H9 (cell line): ENCODE measurements around the gene ADSS2. TPM values are rescaled to one million over a fixed set of nuclear protein-coding genes. Genes with fewer than 3 reads are reported as not detected.

Experiments used
- DNase-seq: peaks from one replicate; pipeline ENCODE4 v3.0.0-alpha.2; 2017
- H2AFZ ChIP-seq: one replicate; pipeline ENCODE4 v1.6.1; 2013; ENCODE audit warnings: mild to moderate bottlenecking, low read length, control low read depth, moderate library complexity
- H2AK5ac ChIP-seq: 2 replicates; pipeline ENCODE4 v1.6.1; 2013; ENCODE audit warnings: low read length, control low read depth, mixed read lengths; ENCODE audit not compliant: insufficient read length
- H2BK120ac ChIP-seq: one replicate; pipeline ENCODE4 v1.6.1; 2013; ENCODE audit warnings: low read depth, mild to moderate bottlenecking, low read length, control low read depth, inconsistent platforms; ENCODE audit not compliant: poor library complexity, severe bottlenecking
- H2BK12ac ChIP-seq: 2 replicates; pipeline ENCODE4 v1.6.1; 2013; ENCODE audit warnings: low read length, control low read depth, mixed read lengths, low read depth; ENCODE audit not compliant: insufficient read length
- H2BK15ac ChIP-seq: 2 replicates; pipeline ENCODE4 v1.6.1; 2013; ENCODE audit warnings: low read depth, low read length, control low read depth
- H2BK20ac ChIP-seq: one replicate; pipeline ENCODE4 v1.6.1; 2013; ENCODE audit warnings: low read depth, mild to moderate bottlenecking, low read length, control low read depth, inconsistent platforms; ENCODE audit not compliant: poor library complexity, severe bottlenecking
- H2BK5ac ChIP-seq: 2 replicates; pipeline ENCODE4 v1.6.1; 2013; ENCODE audit warnings: low read length, control low read depth, mixed read lengths; ENCODE audit not compliant: insufficient read length
- H3K14ac ChIP-seq: 2 replicates; pipeline ENCODE4 v1.6.1; 2013; ENCODE audit warnings: low read length, control low read depth; ENCODE audit not compliant: insufficient read depth
- H3K18ac ChIP-seq: 2 replicates; pipeline ENCODE4 v1.6.1; 2013; ENCODE audit warnings: low read depth, mild to moderate bottlenecking, mixed read lengths, low read length, control low read depth; ENCODE audit not compliant: insufficient read length
- H3K23ac ChIP-seq: 2 replicates; pipeline ENCODE4 v1.6.1; 2013; ENCODE audit warnings: low read length, control low read depth, mixed read lengths, low read depth; ENCODE audit not compliant: insufficient read length
- H3K23me2 ChIP-seq: 2 replicates; pipeline ENCODE4 v1.6.1; 2013; ENCODE audit warnings: low read depth, mild to moderate bottlenecking, mixed read lengths, low read length, control low read depth; ENCODE audit not compliant: insufficient read length, poor library complexity, severe bottlenecking
- H3K27ac ChIP-seq: 2 replicates; pipeline ENCODE4 v1.5.1; 2013; ENCODE audit warnings: low read length, control low read depth, mixed read lengths, low read depth; ENCODE audit not compliant: insufficient read length
- H3K27me3 ChIP-seq: 2 replicates; pipeline ENCODE4 v1.6.1; 2013; ENCODE audit warnings: low read length, control low read depth, inconsistent platforms; ENCODE audit not compliant: insufficient read depth
- H3K4ac ChIP-seq: 2 replicates; pipeline ENCODE4 v1.6.1; 2013; ENCODE audit warnings: low read depth, mild to moderate bottlenecking, control low read depth, inconsistent platforms, low read length, moderate library complexity
- H3K4me1 ChIP-seq: 2 replicates; pipeline ENCODE4 v1.6.1; 2013; ENCODE audit warnings: low read length, control low read depth, inconsistent platforms; ENCODE audit not compliant: insufficient read depth
- H3K4me2 ChIP-seq: 2 replicates; pipeline ENCODE4 v1.6.1; 2013; ENCODE audit warnings: low read length, control low read depth, mixed read lengths; ENCODE audit not compliant: insufficient read length, insufficient read depth
- H3K56ac ChIP-seq: 2 replicates; pipeline ENCODE4 v1.6.1; 2013; ENCODE audit warnings: low read depth, mild to moderate bottlenecking, mixed read lengths, low read length, control low read depth; ENCODE audit not compliant: insufficient read length
- H3K79me1 ChIP-seq: 2 replicates; pipeline ENCODE4 v1.6.1; 2013; ENCODE audit warnings: low read depth, mild to moderate bottlenecking, moderate library complexity, low read length, control low read depth, inconsistent platforms; ENCODE audit not compliant: insufficient read depth, poor library complexity, severe bottlenecking
- H3K79me2 ChIP-seq: 2 replicates; pipeline ENCODE4 v1.6.1; 2013; ENCODE audit warnings: low read length, control low read depth, inconsistent platforms; ENCODE audit not compliant: insufficient read depth
- H3K9ac ChIP-seq: 2 replicates; pipeline ENCODE4 v1.6.1; 2013; ENCODE audit warnings: low read length, control low read depth, mixed read lengths; ENCODE audit not compliant: insufficient read length; ENCODE audit errors: extremely low read depth
- H3K9me3 ChIP-seq: one replicate; pipeline ENCODE4 v1.6.1; 2013; ENCODE audit warnings: low read depth, low read length, inconsistent platforms; ENCODE audit not compliant: control insufficient read depth
- H3T11ph ChIP-seq: one replicate; pipeline ENCODE4 v1.6.1; 2013; ENCODE audit warnings: mild to moderate bottlenecking, low read length, control low read depth, inconsistent platforms
- H4K20me1 ChIP-seq: one replicate; pipeline ENCODE4 v1.6.1; 2013; ENCODE audit not compliant: control insufficient read depth, insufficient read length, insufficient read depth
- H4K5ac ChIP-seq: 2 replicates; pipeline ENCODE4 v1.6.1; 2013; ENCODE audit warnings: low read depth, mild to moderate bottlenecking, mixed read lengths, low read length, control low read depth; ENCODE audit not compliant: insufficient read length
- H4K8ac ChIP-seq: replicated peaks from 2 replicates; pipeline ENCODE4 v1.6.1; 2013; ENCODE audit warnings: low read length, control low read depth, mixed read lengths, low read depth; ENCODE audit not compliant: insufficient read length
- H4K91ac ChIP-seq: 2 replicates; pipeline ENCODE4 v1.6.1; 2013; ENCODE audit warnings: low read depth, mild to moderate bottlenecking, moderate library complexity, mixed read lengths, low read length, control low read depth; ENCODE audit not compliant: insufficient read length
- H3K27ac Mint-ChIP-seq, 3 experiments: 2 replicates in 2 of 3; 3 replicates in 1 of 3; pipeline ENCODE4 v1.8.0; 2020 to 2021; ENCODE audit warnings: mixed read lengths in 3 of 3, mild to moderate bottlenecking in 1 of 3, moderate library complexity in 1 of 3
- H3K27me3 Mint-ChIP-seq: 2 replicates; pipeline ENCODE4 v1.8.0; 2021; ENCODE audit warnings: low read depth, mild to moderate bottlenecking, moderate library complexity, mixed read lengths
- H3K36me3 Mint-ChIP-seq, 3 experiments: 2 replicates in 2 of 3; 3 replicates in 1 of 3; pipeline ENCODE4 v1.8.0; 2020 to 2021; ENCODE audit warnings: low read depth in 3 of 3, mixed read lengths in 3 of 3; ENCODE audit not compliant: insufficient read depth in 1 of 3
- H3K4me1 Mint-ChIP-seq, 2 experiments: 2 replicates each; pipeline ENCODE4 v1.8.0; 2020; ENCODE audit warnings: mixed read lengths in 2 of 2
- H3K4me3 Mint-ChIP-seq, 2 experiments: 2 replicates in 1 of 2; 3 replicates in 1 of 2; pipeline ENCODE4 v1.8.0; 2020 to 2021; ENCODE audit warnings: mild to moderate bottlenecking in 2 of 2, mixed read lengths in 2 of 2, moderate library complexity in 1 of 2
- H3K9me3 Mint-ChIP-seq, 2 experiments: 2 replicates in 1 of 2; 3 replicates in 1 of 2; pipeline ENCODE4 v1.8.0; 2020; ENCODE audit warnings: mild to moderate bottlenecking in 2 of 2, mixed read lengths in 2 of 2, moderate library complexity in 1 of 2
- CTCF ChIP-seq: fragments of 200-600 bp; sonication (generic); conservative IDR thresholded peaks from 3 replicates; pipeline ENCODE4 v1.8.0; 2021; ENCODE audit warnings: antibody characterized with exemption, mild to moderate bottlenecking
- WGBS: extraction: QIAGEN DNeasy Blood & Tissue Kit; methylation state at CpG from one replicate; pipeline ENCODE4 v1.1.7; 2013; ENCODE audit warnings: missing lambda C conversion rate, low lambda C conversion rate, mixed read lengths; ENCODE audit not compliant: insufficient read length; ENCODE audit errors: extremely low coverage; 5-methylcytosine and 5-hydroxymethylcytosine counted together
- total RNA-seq: library from RNA; stranded (reverse); gene quantifications from 2 replicates; pipeline ENCODE4 v1.2.1, GENCODE V29; 2021

Gene ADSS2
- total RNA-seq, 1 experiment from 2014 or later, result 65.4 TPM

- Histone ChIP-seq H4K8ac (no peak overlapping the region), H4K91ac (no peak overlapping the region), H4K20me1 (no peaks in the 10 kb centered on the region), H3K79me2 (peaks cover 36% of the 10 kb centered on the region; the same call in 1 of the 2 replicates), H3K14ac (no peak overlapping the region), H3K23ac (no peak overlapping the region), H3K23me2 (peaks cover 3% of the 10 kb centered on the region), H2BK120ac (no peak overlapping the region), H2BK5ac (no peak overlapping the region), H2BK15ac (no peak overlapping the region), H3K18ac (no peak overlapping the region), H3T11ph (no peak overlapping the region), H3K4me2 (no peak overlapping the region), H3K27me3 (no peaks in the 10 kb centered on the region), H3K4ac (no peak overlapping the region), H2AFZ (no peak overlapping the region), H3K79me1 (peaks cover 9% of the 10 kb centered on the region), H2AK5ac (no peak overlapping the region), H2BK20ac (no peak overlapping the region), H3K9me3 (no peaks in the 10 kb centered on the region), H3K9ac (no peak overlapping the region), H3K56ac (no peak overlapping the region), H2BK12ac (no peak overlapping the region), H3K27ac (no peak overlapping the region), H4K5ac (no peak overlapping the region), H3K4me1 (peaks cover 13% of the 10 kb centered on the region; the same call in 1 of the 2 replicates)
- no peak for DNase-seq
- Mint-ChIP-seq H3K9me3 (no peaks in the 10 kb centered on the region; a peak in 1 of 5 replicates), H3K4me3 (no peak overlapping the region; a peak in 1 of 5 replicates), H3K27ac (peak overlapping the region; percentile 85 to 93 (median 88); a peak in 6 of 7 replicates), H3K36me3 (peaks cover 5 to 19% (median 14%) of the 10 kb centered on the region in 3 experiments; a peak in 6 of 7 replicates), H3K4me1 (peaks cover 55 to 57% of the 10 kb centered on the region in 2 experiments), H3K27me3 (no peaks in the 10 kb centered on the region)
- no peak for TF ChIP-seq CTCF
- no CpG with 5 or more reads among the region's 2 CpGs for WGBS
Observed at GRCh38 chr1:244445320-244446181, 6.2 kb downstream of the ADSS2 start.
